ENCODE data around the gene TTLL6.

TTLL6 gene

DNA sequence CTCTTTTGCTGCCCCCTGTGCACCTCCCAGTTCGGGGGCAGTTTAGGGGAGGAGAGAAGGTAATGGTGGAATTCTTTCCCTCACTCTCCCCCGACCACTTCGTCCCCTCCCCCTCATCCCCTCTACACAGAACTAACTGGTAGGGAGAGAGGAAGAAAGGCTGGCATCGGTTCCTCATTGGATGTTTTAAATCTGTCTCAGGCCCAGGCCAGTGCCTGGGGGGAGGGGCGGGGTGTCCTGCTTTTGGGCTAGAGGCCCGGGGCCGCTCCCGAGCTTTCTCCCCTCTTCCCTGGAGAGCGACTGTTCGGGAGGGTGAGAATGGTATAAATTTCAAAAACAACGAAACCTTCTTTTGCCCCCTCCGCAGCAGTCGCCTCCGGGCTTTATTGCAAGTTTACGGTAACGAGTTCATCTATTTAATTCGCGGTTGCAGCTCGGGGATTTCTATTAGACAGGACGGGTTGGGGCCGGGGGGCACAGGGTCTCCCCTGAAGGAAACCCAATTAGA, 94.1 kb downstream of the TTLL6 start, which contains the start of gene PRAC2:
Gene PRAC2 (plus strand): TSS at position 271 of the 508 bp plus-strand sequence. CDS start 1,226 bp downstream, outside the sequence.
- DNase-seq, result no peak
- no peak within 1 kb of the TSS for H3K4me3 ChIP-seq (ENCODE audit: low read depth, low read length)

DNA sequence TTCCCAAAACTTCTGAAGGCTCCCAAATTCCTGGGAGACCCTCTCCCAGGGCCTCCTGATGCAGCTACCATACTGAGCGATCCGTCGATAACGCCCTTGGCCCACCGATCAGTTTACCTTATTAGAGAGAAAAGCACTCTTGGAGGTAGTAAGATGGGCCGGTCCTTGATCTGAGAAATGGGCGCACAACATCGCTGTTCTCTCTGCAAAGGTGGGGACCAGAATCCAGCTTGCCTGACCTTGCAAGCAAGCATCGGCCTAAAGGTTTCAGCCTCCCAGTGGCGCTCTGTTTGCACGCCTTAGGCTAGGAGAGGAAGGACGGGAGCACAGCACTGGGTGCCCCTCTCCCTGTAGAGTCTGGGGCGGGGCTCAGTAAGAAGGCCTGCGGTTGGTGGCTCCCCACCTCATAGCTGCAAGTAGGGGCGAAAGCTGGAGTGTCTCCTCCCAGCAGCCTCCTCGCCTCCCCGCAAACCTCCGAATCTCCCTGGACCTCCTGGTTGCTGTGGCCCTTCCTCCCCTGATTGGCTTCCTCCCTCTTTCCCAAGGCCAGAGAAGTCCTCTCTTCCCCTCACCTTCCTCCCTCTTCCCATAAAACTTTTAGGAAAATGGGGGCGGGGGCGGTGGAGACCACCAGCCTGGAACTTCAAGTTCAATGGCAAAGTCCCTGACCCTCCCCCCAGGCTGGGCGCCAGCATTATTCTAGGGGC, 94.7 kb downstream of the TTLL6 start, which contains the start of gene PRAC1:
Gene PRAC1 (minus strand): TSS at position 318 of the 707 bp plus-strand sequence. CDS start 126 bp downstream, at position 192.
- Histone ChIP-seq H3K27ac (no peak within 1 kb of the TSS), H3K4me3 (ENCODE audit: low read depth, low read length) (no peak within 1 kb of the TSS), H3K36me3 (replicated peaks) (no peaks in the 10 kb centered on the region), H3K27me3 (replicated peaks) (peaks cover 98% of the 10 kb centered on the region)
- TF ChIP-seq CTCF (IDR thresholded peaks at IDR 0.05; ENCODE audit: low read depth, low read length, missing control alignments), result no peak
- no peak for DNase-seq
- in situ Hi-C loops (cut with HindIII; ENCODE audit: low pct_ligation_motif_present, low sequenced_read_pairs), result no loop called here

More for the DNA sequence above, 94.1 kb downstream of the TTLL6 start, which contains the start of gene PRAC2:
- in situ Hi-C loops (cut with HindIII; ENCODE audit: low pct_ligation_motif_present, low sequenced_read_pairs), result no loop called here
- Histone ChIP-seq H3K27ac (no peak within 1 kb of the TSS), H3K27me3 (replicated peaks) (peaks cover 99% of the 10 kb centered on the region), H3K36me3 (replicated peaks) (no peaks in the 10 kb centered on the region)
- TF ChIP-seq CTCF (IDR thresholded peaks at IDR 0.05; ENCODE audit: low read depth, low read length, missing control alignments), result no peak

DNA sequence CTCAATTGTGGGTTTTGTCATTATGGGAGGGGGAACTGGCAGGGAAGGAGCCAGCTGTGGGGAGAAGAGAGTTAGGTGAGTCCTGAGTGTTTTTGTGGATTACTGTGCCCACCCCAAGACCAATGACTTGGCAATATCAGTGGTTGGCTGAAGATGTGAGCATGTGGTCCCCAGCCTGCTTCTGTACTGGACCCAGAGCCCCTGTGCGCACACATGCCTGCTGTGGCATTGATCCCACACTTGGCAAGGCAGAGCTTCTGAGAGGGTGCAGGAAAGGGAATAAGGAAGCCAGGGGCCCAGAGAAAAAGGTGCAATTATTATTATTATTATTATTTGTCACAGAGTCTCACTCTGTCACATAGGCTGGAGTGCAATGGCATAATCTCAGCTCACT, 96.0 kb downstream of the TTLL6 start:
- in situ Hi-C loops (cut with HindIII; ENCODE audit: low pct_ligation_motif_present, low sequenced_read_pairs), result no loop called here
- Histone ChIP-seq H3K27me3 (replicated peaks) (peaks cover 87% of the 10 kb centered on the region), H3K4me3 (ENCODE audit: low read depth, low read length) (no peak overlapping the region), H3K36me3 (replicated peaks) (no peaks in the 10 kb centered on the region), H3K27ac (no peak overlapping the region)
- no peak for TF ChIP-seq CTCF (IDR thresholded peaks at IDR 0.05; ENCODE audit: low read depth, low read length, missing control alignments)
- DNase-seq, result no peak

GRCh38 chr17:48720266-48721008, 96.6 kb downstream of the TTLL6 start:
- TF ChIP-seq CTCF (IDR thresholded peaks at IDR 0.05; ENCODE audit: low read depth, low read length, missing control alignments), result no peak

GRCh38 chr17:48719642-48720265, 97.3 kb downstream of the TTLL6 start:
- no peak for TF ChIP-seq CTCF (IDR thresholded peaks at IDR 0.05; ENCODE audit: low read depth, low read length, missing control alignments)
- in situ Hi-C loops (cut with HindIII; ENCODE audit: low pct_ligation_motif_present, low sequenced_read_pairs), result no loop called here
- peaks cover 83% of the 10 kb centered on the region for H3K27me3 ChIP-seq (replicated peaks)
- no peaks in the 10 kb centered on the region for H3K36me3 ChIP-seq (replicated peaks)
- no peak for DNase-seq
- H3K4me3 ChIP-seq (ENCODE audit: low read depth, low read length), result no peak overlapping the region
- no peak overlapping the region for H3K27ac ChIP-seq

More at GRCh38 chr17:48720266-48721008, 96.6 kb downstream of the TTLL6 start:
- DNase-seq, result no peak
- in situ Hi-C loops (cut with HindIII; ENCODE audit: low pct_ligation_motif_present, low sequenced_read_pairs), result no loop called here
- Histone ChIP-seq H3K4me3 (ENCODE audit: low read depth, low read length) (no peak overlapping the region), H3K27ac (no peak overlapping the region), H3K27me3 (replicated peaks) (peaks cover 85% of the 10 kb centered on the region), H3K36me3 (replicated peaks) (no peaks in the 10 kb centered on the region)

Data from brain microvascular endothelial cell (primary cell).